ENCODE measurements around the gene MAPK12.

MAPK12 gene

DNA sequence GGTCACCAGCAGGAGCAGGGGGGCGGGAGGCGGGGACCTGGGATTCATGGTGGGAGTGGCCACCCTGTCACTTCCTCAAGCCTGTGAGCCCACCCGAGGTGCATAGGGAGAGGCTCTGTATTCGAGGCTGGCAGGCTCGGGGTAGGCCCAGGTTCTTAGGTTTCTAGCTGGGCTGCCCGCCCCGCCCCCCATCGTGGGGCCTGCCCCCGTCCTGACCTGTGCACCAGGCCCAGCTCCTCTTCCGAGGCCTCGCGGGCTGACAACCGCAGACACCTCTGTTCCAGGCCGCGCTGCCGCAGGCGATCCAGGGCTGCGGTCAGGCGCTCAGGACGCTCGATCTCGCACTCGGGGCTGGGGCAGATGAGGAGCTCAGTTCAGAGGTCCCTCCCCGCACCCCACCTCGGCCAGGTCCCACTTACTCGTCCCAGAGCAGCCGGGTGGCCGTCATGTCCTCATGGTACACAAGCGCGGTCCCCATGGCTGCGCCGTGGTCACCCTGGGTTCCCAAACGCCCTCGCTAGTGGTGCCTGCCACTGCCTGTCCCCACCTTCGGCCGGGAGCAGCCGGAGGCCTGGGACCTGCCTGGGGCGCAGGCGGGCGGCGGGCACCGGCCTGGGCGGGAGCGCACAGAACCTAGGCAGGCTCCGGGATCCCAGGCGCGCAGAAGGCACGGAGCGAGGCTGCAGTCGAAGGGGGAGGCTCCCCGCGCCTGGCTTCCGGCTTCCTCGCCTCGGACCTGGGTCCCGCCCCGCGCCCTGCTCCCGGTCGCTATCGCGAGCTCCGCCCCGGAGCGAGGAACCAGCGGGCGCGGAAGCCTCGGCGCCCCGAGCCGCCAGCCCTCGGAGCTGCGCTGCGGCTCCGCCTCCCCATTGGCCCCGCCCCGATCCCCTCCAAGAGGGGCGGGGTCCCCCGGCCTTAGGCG, 10.7 kb downstream of the MAPK12 start, which contains the start of gene HDAC10:
Gene HDAC10 (minus strand): TSS at position 711 of the 922 bp plus-strand sequence. CDS start 233 bp downstream, at position 478.
- peak; percentile 84 to 85 for DNase-seq

DNA sequence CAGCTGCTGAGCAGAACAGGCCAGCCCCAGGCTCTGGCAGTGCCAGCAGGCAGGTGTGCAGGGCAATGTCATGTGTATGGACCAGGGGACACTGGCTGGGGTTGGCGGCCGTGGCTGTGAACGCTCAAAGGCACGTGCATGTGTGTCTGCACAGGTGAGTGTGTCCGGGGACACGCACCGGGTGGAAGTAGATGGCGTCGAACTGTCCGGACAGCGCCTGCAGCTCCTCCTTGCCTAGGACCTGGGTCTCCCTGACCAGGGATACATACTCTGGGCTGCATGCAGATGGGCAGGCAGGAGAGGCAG, 11.3 kb downstream of the MAPK12 start:
- no peak for DNase-seq

DNA sequence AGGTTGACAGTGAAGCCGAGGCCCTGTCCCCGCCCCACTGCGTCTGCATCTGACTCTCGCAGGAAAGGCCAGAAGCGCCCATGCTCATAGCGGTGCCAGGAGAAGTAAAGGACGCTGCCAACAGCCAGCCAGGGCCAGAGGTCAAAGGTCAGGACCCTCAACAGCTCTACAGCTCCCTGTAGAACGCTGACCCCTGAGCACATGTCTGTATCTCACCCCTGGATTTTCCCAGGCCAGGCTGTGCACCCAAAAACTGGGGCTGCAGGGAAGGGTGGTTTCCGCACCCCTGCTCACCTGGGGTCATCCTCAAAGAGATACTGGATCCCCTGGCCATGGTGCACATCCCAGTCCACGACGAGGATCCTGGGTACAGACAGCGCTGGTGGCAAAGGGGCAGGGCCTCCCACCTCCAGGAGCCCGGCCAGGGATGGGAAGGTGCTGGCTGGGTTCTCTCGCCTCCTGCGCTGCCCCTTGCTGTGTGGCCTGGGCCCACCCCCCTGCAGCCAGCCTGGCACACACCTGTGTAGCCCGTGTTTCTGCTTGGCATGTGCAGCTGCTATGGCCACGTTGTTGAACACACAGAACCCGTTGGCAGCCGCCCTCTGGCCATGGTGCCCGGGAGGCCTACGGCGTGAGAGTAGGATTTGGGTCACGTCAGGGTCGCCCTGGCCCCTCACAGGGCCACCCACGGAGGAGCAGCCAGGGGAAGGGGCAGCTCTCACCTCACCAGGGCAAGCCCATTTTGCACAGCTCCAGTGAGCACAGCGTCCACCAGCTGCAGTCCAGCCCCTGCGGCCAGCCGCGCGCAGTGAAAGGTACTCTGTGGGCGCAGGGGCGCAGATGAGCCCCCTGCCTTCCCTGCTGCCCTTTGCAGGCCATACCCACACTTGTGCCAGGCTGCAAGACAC, 11.9 kb downstream of the MAPK12 start:
- DNase-seq = no peak

DNA sequence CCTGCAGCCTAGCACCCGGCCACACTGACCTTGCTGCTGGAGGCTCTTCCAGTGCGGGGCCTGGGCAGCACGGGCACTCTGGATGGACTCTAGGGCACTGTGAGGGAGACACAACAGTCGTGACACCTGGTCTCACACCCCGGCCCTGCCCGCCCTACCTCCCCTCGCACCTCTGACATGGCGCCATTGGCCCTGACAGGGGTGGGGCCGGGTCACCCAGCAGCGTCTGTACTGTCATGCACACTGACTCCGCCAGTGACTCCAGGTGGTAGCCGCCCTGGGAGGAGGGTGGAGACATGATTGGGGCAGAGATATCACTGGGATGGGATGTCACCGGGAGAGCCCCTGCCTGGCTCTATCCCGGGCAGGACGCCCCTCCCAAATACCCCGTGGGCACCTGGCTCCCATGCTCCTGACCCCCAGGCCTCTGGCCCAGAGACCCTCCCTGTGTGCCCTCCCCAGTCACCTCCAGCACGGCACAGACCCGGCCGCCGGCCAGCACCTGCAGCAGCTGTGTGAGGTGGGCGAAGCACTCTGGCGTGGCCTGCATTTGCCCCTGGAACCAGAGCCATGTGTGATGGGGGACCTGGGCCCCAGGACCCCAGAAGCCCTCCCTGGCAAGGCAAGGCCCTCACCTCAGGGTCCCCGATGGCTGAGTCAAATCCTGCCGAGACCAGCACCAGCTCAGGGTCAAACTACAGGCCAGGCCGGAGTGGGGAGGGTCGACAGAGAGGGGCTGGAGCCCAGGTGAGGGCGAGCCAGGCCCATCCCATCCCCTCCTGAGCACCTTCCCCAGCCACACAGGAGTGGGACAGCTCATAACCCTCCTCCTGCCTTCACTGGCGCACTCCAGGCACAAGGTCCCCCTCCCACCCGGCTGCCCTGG, 13.0 kb downstream of the MAPK12 start:
- DNase-seq = no peak

DNA sequence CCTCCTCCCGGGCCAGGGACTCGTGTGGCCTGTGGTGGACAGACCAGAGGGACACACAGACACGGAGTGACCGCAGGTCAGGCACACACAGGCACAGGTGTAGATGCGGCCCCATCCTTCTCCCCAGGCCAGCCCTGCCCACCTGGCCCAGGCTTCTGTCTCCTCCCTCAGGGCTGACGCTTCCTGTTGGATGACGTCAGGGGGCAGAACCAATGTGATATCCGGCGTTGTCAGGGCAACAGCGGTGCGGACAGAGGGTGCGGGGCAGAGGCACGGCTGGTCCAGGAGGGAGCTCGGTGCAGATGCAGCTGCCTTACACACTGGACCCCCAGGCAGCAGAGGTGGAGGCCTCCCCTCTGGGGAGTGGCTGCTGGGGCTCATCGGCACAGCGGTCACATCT, 13.7 kb downstream of the MAPK12 start:
- DNase-seq = peak; percentile 78 to 81

DNA sequence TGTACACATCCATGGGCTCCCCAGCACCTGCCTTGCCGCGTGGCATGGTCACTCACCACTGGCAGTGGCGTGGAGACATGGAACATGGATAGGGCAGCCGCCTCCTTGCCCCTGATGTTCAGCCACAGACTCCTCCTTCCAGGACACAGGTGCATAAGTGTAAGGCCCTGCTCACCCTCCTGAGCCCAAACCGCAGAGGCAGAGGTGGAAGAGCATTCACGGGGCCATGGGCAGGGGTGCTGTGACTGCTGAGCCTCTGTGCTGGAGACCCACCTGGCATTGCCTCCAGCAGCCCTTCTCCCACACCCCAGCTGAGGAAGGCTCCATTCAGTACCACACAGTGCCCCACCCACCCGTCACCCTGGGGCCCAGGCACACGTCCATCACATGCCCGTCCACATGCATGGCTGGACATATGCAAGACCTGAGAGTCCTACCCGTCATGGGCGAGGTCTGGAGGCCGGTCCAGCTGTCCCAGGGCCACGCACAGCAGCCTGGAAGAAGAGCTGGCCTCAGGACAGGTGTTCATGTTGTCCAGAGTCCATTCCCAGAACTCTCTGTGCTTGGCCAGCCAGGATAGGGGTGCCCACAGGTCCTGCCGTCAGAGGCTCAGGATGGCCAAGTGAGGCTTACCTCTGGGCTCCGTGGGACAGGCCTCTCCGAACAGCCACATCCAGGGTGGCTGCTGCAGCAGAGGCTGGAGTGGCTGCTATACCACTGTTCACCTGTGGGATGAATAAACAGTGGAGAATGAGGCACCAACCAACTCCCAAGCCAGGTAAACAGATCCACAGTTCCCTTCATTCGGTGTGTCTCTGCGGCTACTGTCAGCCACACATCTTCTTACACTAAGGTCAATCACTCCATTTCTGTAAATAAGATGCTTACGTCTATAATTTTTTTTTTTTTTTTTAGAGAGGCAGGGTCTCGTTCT, 15.0 kb downstream of the MAPK12 start:
- DNase-seq = no peak

DNA sequence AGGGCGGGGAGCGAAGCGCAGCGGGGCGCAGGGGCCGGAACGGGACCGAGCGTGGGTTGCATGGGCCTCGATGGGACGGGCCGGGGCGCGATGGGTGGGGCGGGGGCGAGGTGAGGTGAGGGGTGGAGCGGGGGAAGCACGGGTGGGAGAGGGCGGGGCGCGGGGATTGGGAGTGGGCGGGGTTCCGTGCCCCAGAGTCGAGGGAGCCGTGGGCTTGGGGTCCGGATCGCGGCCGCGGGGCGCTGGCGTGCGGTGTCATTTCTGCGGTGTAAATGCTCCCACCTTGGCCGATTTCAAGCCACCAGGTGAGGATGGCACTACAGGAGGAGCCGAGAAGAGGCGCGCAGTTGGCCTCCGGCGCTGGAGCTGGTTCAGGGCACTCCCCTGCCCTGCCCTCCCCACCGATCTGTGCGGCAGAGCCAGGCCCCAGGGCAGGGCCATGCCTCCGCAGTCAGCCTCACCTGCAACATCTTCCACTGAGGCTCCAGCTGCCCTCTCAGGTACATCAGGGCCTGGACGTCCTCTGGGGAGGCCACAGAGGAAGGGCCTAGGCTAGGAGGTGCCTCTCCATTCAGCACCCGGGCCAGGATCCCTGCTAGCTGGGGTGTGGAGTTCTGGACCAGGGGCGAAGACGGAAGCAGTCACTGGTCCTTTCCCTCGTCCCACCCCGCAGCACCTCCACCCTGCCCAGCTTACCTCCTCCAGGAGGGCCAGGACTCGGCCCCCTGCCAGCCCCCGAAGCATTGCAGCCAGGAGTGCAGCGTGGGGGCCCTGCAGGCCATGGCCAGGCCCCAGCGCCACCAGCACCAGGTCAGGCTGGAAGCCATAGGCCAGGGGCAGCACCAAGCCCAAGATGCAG, 16.0 kb downstream of the MAPK12 start:
- no peak for DNase-seq

DNA sequence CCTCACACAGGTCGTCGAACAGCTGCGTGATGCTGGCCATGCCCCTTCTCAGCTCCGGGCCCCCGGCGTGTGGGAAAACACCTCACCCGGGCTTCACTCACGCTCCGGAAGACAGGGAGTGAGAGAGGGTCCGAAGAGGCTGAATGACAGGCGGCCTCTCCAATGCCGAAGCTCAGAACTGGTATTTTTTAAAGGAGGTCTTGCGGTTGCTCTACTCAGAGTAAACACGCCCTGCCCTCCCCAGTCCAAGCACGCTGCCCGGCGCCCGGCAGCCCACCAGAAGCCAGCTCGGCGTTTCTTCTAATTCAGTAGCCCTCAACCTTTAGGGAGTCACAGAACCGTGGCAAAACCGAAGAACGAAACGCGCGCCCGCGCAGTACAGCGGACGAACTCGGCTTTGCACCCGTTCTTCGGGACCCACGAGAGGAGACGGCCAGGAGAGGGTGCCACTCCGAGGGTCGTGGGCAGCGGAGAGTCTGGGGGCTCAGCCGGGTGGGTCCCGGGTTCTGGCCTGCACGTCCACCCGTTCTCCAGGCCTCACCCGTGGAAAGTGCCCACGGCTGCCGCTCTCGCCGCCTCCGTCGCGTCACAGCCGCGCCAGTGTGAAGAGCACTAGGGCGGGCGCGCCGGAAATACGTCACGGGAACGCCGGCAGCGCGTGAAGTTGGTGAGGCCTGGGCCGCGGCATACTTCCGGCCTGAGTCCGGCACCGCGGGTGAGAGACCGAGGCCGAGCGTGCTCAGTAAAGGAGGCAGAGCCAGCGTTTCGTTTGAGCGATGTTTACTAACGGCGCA, 16.9 kb downstream of the MAPK12 start, which contains the start of gene TUBGCP6:
Gene TUBGCP6 (minus strand): TSS at position 604 of the 794 bp plus-strand sequence. CDS start 564 bp downstream, at position 40.
- peak; percentile 91 to 92 for DNase-seq

DNA sequence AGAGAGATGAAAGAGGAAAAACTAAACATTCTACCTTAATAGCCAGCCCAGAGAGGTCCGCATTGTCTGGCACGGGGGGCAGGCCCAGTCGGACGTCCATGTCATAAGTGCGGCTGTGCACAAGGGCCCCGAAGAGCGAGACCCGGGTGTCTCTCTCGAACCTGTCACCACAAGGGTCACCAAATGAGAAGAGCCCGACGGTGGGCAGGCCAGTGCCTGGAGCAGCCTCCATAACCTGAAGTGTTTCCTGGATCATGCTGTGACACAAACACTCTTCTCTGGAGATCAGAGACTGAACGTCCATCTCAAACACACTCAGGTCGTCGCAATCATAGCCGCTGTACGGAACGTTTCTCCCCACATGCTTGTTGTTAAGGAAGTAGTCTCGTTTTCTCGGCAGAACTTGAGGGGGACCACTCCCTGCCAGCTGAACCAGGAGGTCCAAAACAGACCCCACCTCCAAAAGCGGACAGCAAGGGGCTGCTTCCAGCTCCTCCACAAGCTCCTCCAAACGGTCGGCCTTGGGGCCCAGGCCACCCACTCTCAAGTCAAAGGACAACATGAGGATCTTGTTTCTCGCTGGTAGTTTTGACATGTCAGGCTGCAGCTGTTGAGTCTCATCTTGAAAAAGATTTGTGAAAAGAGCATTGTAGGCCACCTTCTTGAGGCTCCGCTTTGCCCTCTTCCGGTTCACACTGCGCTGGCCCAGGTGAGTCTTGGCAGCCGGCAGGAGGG, 17.6 kb downstream of the MAPK12 start:
- DNase-seq = no peak

DNA sequence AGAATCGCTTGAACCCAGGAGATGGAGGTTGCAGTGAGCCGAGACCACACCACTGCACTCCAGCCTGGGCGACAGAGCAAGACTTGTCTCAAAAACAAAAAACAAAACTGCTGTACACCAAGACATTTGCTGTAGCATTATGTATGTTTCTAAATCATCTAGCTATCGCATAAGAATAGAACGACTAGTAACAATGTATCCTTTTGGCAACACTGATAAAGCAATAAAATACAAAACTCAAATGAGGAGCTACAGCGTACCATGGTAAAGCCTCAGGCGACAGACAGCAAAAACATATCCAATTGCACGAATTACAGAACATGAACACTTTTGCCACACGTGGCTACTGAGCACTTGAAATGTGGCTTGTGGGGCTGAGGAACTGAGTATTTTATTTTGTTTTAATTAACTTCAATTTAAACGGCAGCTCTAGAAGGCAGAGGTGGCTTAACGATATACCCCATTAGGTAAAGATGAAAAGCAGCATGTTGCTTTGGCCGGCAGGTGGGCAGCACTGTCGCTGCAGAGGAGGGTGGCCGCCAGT, 19.0 kb downstream of the MAPK12 start:
- no peak for DNase-seq

DNA sequence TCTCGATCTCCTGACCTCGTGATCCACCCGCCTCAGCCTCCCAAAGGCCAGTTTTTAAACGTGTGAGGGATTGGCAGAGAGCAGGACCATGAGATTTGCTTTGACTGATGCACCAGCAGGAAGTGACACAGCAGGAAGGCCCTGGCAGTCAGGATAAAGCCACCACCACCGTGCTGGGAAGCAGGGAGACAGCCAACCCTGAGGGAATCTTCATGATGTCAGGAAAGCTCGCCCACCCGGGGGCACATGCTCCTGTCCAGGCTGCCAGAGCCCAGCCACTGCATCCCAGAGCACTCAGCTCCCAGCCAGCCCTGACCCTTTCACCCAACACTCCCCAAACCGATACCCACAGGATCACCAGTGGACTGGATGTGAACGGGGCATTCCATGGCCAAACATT, 22.7 kb downstream of the MAPK12 start:
- DNase-seq = no peak

DNA sequence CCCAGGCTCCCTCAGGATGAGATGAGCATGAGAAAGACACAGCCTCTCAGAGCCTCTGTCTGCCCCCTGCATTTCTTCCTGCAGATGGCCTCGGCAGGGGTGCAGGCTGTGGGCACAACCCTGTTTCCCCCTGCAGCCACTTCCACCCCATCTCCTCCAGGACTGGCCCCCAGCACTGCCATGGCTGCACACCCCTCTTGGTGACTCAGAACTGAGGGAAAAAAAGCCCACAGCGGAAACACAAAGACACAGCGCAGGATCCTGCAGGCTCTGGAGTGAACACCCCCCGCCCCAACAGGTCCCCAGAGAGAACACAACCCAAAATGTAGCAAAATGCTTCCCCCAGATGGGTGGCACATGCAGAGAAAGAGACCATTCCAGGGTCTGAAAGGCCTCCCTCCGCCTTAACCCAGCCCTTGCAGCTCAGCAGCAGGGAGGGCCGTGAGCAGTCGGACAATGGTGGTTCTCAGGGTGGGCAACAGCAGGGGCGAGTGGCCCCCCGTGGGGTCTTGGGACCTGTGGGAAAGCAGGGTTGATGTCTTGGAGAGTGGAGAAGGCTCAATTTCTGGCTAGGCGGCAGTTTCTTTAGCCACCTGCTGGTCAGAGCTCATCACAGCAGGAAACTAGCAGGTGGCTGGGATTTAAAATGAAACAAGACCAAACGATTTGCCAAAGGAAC, 24.6 kb downstream of the MAPK12 start:
- DNase-seq = no peak

DNA sequence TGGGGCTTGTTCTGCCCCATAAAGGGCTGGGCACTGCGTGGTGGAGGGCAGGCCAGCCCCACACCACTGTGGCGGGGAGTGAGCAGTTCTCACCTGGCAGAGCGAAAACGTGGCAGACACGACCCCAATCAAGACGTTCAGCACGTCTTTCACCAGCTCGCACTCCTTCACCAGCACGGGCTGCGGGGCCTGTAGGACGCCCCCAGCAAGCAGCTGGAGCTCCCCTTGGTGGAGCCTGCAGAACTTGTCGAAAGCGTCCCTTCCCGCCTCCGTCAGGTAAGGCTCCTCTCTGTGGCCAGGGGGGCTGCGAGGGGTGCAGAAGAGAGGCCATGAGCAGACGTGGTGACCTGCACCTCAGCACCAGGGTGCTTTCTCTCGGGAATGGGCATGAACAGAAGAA, 28.3 kb downstream of the MAPK12 start:
- DNase-seq = no peak

DNA sequence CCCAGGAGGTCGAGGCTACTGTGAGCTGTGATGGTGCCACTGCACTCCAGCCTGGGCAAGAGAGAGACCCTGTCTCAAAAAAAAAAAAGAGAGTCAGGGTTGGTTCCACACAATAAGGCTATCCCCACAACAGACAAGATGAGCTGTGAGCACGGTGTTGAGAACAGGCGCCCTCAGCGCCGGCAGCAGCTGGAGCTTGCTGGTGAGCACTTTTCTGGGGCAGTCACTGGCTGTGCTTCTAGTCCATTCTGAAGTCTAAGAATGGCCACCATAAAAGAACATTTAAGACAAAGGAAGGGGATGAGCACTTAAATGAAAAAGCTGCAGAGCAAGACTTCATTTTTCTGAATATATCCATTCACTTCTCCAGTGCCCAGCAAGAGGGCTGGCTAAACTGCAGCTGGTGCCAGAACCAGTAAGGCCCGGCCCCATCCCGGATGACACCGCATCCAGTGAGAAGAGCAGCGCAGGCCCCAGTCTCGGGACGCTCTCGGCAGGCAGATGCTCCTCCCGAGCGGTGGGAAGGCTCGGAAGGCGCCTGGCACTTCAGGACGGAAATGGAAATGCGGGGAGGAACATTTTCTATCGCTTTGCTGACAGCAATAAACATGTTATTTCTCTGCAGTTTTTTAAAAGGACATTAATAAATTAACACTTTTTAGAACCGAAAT, 28.9 kb downstream of the MAPK12 start:
- DNase-seq = no peak

DNA sequence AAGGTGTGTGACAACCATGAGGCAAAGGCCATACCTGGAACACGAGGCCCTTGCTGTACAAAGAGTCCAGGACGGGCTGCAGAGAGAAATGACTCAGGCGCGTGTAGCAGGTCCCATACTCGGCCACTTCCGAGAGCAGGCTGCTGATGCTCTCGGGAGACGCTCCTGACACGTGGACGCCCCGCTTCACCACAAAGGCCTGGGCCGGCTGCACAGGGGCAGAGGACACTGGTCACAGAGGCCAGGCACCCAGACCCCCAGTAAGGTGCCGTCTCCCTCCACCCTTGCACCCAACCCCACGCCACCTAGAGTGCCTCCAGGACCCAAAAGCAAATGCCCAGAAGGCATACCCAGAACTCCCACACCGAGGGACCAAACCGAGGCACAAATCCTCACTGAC, 32.1 kb downstream of the MAPK12 start:
- no peak for DNase-seq

DNA sequence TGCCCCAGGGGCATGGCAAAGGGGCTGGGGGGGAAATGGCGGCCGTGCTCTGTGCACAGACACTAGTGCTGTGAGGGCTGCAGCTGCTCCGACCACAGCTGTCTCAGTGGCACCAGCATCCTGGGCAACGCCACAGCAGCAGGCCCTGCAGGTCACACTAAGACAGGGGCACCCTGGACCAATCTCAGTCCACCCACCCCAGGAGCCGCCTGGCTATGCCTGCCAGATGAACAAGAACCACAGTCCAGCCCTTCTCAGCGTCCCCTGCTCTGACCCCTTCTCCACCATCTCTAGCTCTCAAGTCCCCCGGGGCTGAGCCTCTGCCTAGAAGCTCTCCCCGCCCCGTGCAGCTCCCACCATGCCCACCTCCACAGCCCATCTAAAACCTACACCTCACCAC, 33.1 kb downstream of the MAPK12 start:
- no peak for DNase-seq

DNA sequence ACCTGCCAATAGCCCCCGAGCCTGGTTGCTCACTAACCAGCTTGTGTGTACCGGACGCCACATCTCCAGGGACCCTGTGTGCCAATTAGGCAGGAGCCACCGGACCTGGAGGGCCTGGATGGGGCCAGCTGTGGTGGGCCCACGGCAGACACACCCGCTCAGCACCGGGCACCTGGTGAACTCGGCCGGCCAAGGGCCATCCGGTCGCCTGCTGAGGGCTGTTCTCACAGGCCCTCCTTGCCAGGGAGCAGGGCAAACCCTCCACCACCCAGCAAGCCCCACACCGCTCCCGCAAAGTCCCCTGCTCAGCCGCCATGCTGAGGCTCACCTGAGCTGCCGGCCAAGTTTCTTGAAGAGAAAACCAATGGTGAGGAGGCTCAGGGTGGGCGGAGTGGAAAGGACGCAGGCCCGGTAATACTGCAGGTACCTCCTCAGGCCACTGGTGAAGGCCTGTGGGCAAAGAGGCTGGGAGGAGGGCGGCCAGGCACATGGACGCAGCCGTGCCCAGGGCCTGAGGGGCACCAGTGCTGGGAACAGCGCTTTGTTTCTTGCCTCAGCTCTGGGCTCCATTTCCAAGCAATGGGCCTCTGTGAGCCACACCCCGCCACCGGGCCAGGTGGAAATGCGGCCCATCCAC, 33.8 kb downstream of the MAPK12 start:
- DNase-seq = no peak
